ENCODE data around the gene TSPAN14.

The TSPAN14 gene

GRCh38 chr10:80488539-80489066 is 34.5 kb downstream of the TSPAN14 start:
- no peak for DNase-seq (ENCODE audit: low read depth)

DNA sequence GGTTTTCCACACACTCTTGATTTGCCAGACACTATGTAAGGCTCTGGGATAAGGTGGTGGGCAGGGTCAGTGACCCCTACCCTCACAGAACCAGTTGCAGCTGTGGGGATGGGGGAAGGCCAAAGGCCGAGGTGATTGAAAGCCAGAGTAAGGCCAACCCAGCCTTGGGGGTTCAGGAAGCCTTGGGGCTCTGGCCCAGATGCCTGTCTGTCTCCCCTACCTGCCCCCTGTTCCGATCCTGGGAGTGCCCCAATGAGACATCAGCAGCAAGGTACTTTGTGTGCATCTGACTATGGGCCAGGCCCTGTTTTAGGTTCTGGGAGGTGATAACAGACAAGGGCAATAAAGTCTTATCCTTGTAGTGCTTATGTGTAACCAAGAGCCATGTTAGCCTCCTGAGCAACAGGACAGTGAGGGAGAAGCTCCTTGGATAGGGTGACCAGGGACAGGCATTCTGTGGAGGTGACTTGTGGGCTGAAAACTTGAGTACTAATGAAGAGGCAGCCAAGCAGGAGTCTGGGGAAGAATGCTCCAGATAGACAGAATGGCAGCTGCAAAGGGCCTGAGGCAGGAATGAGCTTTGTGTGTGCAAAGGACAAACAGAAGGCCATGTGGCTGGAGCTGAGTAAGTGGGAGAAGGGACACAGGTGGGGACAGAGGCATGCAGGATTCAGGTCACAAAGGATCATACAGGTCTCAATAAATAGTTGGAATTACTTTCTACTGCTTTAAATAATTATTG is 35.4 kb downstream of the TSPAN14 start:
- no peak for DNase-seq (ENCODE audit: low read depth)

GRCh38 chr10:80491251-80492102 is 37.4 kb downstream of the TSPAN14 start:
- no peak for DNase-seq (ENCODE audit: low read depth)

GRCh38 chr10:80492848-80493521 is 38.9 kb downstream of the TSPAN14 start:
- DNase-seq (ENCODE audit: low read depth): no peak

- DNase-seq (ENCODE audit: low read depth): peak; percentile 57
These were observed 39.5 kb downstream of the TSPAN14 start for GRCh38 chr10:80493522-80494051.

DNA sequence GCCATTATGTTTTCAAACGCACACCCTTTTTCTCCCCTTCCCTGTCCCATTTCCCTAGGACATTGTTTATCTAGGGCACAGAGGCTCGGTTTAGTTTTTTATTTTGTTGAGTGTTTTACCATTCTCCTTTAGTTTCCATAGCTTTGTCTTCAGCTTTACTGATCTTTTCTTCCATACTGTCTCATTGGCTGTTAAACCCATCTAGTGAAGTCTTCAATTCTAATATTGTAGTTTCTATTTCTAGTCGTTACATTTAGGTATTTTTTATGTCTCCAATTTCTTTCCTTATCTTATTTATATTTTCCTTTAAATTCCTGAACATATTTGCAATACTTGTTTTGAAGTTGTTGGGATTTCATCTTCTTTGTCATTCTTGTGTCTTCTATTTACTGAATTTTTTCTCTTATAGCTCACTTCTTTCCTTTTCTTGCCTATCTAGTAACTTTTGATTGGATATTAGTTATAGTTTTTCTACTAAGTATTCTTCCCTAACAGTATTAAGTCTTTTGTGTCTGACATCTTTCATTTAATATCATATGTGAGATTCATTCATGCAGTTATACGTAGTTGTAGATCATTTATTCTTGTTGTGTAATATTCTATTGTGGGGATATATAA is 42.6 kb downstream of the TSPAN14 start:
- DNase-seq (ENCODE audit: low read depth): no peak

DNA sequence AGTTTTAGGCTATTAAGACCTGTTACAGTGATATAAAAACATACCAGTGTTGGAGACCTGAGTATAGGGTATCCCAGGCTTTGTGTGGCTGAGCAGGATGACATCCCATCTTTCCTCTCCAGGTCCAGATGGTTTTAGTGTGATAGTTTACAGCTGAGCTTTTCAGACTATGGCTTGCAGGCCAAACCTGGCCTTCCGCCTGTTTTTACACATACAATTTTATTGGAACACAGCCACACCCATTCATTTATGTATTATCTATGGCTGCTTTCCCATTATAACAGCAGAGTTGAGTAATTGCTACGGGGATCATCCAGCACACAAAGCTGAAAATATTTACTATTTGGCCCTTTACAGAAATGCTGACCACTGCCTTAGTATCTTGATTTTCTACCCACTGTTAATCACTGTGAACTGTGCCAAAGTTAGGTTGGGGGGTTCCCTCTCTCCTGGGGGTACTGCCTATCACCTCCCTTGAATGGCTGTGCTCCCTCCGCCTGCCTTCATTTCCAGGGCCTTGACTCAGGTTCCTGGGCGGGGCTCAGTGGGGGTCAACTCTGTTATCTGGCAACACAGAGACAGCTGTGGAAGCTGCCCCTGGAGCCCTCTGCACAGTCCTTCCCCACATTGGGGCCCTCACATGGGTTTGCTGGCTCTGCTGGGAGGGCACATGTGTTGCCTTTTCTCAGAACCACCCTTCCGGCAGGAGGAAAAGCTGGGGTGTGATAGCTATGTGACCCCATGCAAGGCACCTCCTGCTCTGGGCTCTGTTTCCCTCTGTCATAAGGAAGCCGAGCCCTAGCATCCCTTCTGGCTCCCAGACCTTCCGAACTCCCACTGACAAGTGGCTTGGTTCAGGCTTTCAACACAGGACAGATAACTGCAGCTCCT is 43.3 kb downstream of the TSPAN14 start:
- DNase-seq (ENCODE audit: low read depth): peak; percentile 78

DNA sequence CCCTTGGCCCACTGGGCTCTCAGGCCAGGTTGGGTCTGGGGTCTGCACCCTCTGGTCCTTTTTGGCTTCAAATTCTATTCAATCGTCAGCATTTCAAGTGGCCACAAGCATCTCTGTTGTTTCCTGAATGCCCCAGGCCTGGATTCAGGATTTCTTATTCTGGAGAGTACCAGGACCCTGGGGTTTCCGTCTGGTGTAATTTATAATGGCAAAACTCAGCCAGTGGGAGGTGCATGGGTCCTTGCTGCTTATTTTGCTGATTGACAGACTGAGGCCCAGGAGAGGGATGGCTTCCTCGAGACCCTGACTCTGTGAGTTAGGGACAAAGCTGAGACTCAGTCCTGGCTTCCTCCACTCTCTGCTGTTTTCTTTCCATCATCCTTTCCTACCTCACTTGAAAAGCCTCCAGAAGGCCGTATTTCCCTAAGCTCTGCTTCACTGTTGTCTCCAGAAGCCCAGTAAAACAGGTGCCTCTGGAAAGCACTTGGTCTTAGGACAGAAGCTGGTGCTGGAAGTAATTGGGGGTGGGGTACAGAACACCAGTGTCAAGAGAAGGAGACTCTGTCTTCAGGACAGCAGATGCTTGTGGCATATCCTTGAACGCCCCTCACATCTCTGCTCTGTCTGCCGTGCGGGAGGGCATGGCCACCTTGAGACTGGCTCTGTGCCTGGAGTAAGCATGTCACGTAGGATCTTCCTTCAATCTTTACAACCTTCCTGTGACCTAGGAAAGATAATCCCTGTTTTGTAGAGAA is 44.1 kb downstream of the TSPAN14 start:
- DNase-seq (ENCODE audit: low read depth): no peak

- DNase-seq (ENCODE audit: low read depth): peak; percentile 99
These were observed 45.0 kb downstream of the TSPAN14 start for GRCh38 chr10:80498833-80499741.

DNA sequence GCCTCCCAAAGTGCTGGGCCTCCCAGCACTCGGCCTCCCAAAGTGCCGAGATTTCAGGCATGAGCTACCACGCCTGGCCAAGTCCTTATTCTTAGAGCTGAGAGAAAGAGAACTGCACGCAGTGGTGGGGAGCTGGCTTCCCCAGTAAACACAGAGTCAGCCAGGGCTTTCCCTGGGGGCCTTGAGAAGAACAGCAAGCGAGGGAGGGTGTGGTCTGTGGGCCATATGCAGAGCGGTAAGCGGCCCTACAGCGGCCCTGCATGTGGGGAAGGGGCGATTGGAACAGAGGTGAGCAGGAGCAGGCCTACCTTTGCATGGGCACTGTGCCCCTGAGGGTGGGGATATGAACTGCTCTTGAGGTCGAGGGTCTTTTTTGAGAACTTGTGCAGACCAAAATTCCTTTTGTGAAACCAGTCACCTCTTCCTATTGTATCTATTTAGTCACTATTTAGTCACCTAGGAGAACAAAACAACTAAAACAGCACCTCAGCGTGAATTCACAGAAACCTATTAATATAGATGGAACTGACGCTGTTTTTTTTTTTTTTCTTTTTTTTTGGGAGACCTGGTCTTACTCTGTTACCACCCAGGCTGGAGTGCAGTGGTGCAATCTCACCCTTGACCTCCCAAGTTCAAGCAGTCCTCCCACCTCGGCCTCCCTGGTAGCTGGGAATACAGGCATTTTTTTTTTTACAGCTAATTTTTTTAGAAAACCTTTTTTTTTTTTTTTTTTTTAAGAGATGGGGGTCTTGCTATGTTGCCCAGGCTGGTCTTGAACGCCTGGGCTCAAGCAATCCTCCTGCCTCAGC is 46.7 kb downstream of the TSPAN14 start:
- no peak for DNase-seq (ENCODE audit: low read depth)

GRCh38 chr10:80501381-80501912 is 47.3 kb downstream of the TSPAN14 start:
- DNase-seq (ENCODE audit: low read depth): no peak

DNA sequence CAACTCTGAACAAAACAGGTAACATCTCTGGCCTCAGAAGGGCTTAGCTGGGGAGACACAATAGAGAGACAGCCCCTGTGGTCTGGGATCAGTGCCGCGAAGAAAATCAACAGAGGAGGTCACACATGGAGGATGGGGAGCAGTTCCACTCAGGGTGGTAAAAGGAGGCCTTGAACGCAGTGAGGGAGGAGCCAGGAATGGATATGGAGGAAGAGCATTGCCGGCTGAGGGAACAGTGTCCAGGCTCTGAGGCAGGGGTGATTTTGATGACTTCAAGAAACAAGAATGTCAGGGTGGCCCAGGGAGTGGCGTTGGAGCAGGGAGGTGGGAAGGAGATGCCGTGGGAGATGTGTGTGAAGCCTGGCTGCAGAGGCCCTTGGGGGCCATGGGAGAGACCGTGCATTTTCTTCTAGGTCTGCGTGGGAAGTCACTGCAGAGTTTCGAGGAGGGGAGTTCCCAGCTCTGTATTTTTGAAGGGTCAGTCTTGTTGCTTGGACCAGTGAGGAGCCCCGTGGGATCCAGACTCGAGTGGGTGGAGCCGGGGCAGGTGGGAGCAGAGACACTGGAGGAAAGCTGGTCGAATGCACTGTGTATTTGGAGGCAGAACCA is 47.9 kb downstream of the TSPAN14 start:
- peak; percentile 59 for DNase-seq (ENCODE audit: low read depth)

DNA sequence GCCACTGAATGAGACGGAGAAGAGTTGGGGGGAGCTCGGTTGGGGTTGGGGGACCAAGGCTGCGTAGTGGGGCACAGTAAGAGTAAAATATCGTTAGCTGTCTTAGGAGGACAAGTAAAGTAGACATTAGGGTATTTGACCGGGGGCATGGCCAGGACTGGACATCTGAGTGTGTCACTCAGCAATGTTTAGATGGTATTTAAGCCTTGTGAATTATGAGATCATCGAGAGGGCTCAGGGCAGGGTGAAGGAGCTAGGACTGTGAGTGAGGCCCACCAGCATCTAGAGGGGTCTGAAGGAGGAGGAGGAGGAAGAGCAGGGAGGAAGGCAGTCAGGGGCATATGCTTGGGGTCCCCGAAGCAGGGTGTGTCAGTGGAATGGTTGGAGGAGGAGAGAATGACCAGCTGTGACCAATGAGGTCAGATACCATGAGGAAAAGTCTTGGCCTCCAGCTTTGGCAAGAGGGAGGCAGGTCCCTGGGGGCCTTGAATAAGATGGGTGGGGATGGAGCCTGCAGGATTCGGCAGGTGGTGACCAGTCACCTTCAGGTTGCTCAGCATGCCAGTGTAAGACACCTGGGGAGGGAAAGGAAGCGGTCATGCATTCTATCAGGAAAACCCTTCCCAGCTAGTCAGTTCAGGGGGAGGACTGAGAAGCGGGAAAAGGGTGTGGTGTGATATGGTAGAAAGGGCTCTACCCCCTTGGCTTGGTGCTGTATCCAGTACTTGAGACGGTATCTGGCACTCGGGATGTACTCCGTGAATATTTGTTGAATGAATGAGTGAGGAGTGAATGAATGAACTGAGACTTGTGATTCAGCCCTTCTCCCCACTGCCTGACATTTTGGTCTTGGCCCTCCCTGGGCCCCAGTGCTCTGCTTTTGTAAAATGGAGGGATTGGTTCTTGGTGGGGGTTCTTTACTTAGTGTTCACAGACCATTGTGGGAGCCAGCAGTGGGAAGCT is 48.8 kb downstream of the TSPAN14 start:
- no peak for DNase-seq (ENCODE audit: low read depth)

DNA sequence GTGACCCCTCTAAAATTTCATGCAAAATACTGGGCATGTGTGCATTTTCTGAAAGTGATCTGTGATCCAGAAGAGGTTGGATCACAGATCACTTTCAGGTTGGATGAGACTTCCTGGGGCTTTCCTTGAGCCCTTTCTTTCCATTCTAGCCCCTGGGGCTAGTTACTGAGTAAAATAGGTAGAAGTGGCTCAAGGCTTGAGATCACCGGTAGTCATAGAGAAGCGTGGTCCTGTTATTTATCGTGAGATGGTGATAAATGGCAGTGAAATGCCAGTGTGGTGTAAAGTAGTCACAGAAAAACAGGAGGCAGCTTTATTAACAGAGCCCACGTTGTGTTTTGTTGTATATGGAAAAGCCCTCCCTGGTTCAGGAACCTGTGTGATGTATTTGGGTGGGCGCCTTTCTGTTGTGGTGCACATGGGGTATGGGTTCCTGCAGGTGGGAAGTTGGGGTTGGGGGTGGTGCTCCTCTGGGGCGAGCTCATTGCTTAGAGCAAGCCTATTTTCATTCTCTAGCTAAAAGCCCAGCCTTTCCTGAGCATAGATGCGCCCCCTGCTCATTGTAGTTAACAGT is 49.6 kb downstream of the TSPAN14 start:
- no peak for DNase-seq (ENCODE audit: low read depth)

GRCh38 chr10:80504158-80504811 is 50.2 kb downstream of the TSPAN14 start:
- no peak for DNase-seq (ENCODE audit: low read depth)
